Sigmoid colon (tissue), 7 donors: Measurements from ENCODE around the gene STON1. TPM values are rescaled to one million over a fixed set of nuclear protein-coding genes. Genes with fewer than 3 reads are reported as not detected.

Experiments
- DNase-seq: peaks from one replicate; pipeline ENCODE4 v3.0.0-alpha.2; 2019
- H3K27ac ChIP-seq, 4 donors: fragments of 200-600 bp; sonication (generic); one replicate each; pipeline ENCODE4 v1.5.1; 2016 to 2019; ENCODE audit warnings: mild to moderate bottlenecking in 1 of 4
- H3K27me3 ChIP-seq, 3 donors: fragments of 200-600 bp; sonication (generic); one replicate each; pipeline ENCODE4 v1.5.1; 2019; ENCODE audit warnings: mild to moderate bottlenecking in 1 of 3
- H3K36me3 ChIP-seq, 4 donors: fragments of 200-600 bp; sonication (generic); one replicate each; pipeline ENCODE4 v1.5.1; 2016 to 2019
- H3K4me1 ChIP-seq, 4 donors: fragments of 200-600 bp; sonication (generic); one replicate each; pipeline ENCODE4 v1.5.1; 2017 to 2019
- H3K4me3 ChIP-seq, 4 donors: fragments of 200-600 bp; sonication (generic); one replicate each; pipeline ENCODE4 v1.5.1; 2017 to 2019; ENCODE audit warnings: mild to moderate bottlenecking in 2 of 4, moderate library complexity in 1 of 4
- H3K9me3 ChIP-seq, 4 donors: fragments of 200-600 bp in 3 of 4; sonication (generic) in 3 of 4; one replicate each; pipeline versions ENCODE4 v1.5.1 to v1.6.1; 2013 to 2019
- CTCF ChIP-seq, 4 experiments: fragments of 450-650 bp in 3 of 4; fragments of 200-600 bp in 1 of 4; IDR thresholded peaks; one replicate each; pipeline ENCODE4 v1.5.1; 2016 to 2019; ENCODE audit warnings: antibody characterized with exemption in 4 of 4, mild to moderate bottlenecking in 3 of 4, moderate library complexity in 2 of 4
- EP300 ChIP-seq, 4 donors: sonication (generic); formaldehyde crosslinking; IDR thresholded peaks; one replicate each; pipeline ENCODE4 v1.6.1; 2017; ENCODE audit warnings: antibody characterized with exemption in 4 of 4
- POLR2A ChIP-seq, 2 donors: fragments of 450-650 bp; IDR thresholded peaks; one replicate each; pipeline ENCODE4 v1.6.1; 2016; ENCODE audit warnings: antibody characterized with exemption in 2 of 2, mild to moderate bottlenecking in 2 of 2, moderate library complexity in 2 of 2
- POLR2AphosphoS5 ChIP-seq, 4 donors: sonication (generic); formaldehyde crosslinking; IDR thresholded peaks; one replicate each; pipeline ENCODE4 v1.6.1; 2017; ENCODE audit warnings: antibody characterized with exemption in 4 of 4
- WGBS, 2 donors: extraction: QIAGEN DNeasy Blood & Tissue Kit; methylation state at CpG; one replicate each; pipeline ENCODE4 v1.1.7; 2013; 5-methylcytosine and 5-hydroxymethylcytosine counted together
- intact Hi-C: fragments of 100-400 bp; cut with DNase I; formaldehyde crosslinking; loops from one replicate; pipeline ENCODE4 v1.15.1; 2023
- polyA plus RNA-seq, 3 donors: library from polyadenylated mRNA; stranded (reverse); fragments of 200-250 nt; gene quantifications; one replicate each; pipeline ENCODE4 v1.2.3, GENCODE V29; 2013
- small RNA-seq, 3 donors: library from RNA; depleted of rRNA; stranded (forward); fragments of <200 nt; gene quantifications; one replicate each; pipeline ENCODE3, GENCODE V24; 2016
- total RNA-seq, 4 donors: library from RNA; depleted of rRNA; stranded (reverse); fragments of >200 nt; gene quantifications; one replicate each; pipeline ENCODE4 v1.1.0, GENCODE V29; 2016
- donor health status: healthy with polysubstance abuse.
- donor health status: Bipolar disorder and iron deficiency.
- donor health status: healthy.

The STON1 gene
- total and polyA plus RNA-seq, 7 donors: 1.8 to 218 (median 121) TPM

GRCh38 chr2:48624696-48625095 is 94.7 kb downstream of the STON1 start:
- H3K27me3 ChIP-seq: no peaks in the 10 kb centered on the region
- H3K27ac ChIP-seq: no peak overlapping the region
- no peaks in the 10 kb centered on the region for H3K36me3 ChIP-seq
- 84 to 85% methylated on average over 2 of the region's 2 CpGs for WGBS, 2 donors
- peaks cover 0 to 8% (median 0%) of the 10 kb centered on the region in 4 donors for H3K4me1 ChIP-seq
- peak in 3 of 4 donors; percentile 4 to 40 (median 29) for TF ChIP-seq POLR2AphosphoS5 (IDR thresholded peaks at IDR 0.05)
- no peak for TF ChIP-seq POLR2A (IDR thresholded peaks at IDR 0.05)
- intact Hi-C loops: no loop called here
- H3K9me3 ChIP-seq: peaks cover 0 to 6% (median 0%) of the 10 kb centered on the region in 4 donors
- DNase-seq: no peak
- no peak overlapping the region for H3K4me3 ChIP-seq

GRCh38 chr2:48626047-48626446 is 96.1 kb downstream of the STON1 start:
- Histone ChIP-seq H3K4me1 (no peaks in the 10 kb centered on the region), H3K4me3 (no peak overlapping the region), H3K27me3 (no peaks in the 10 kb centered on the region), H3K36me3 (no peaks in the 10 kb centered on the region), H3K9me3 (peaks cover 0 to 6% (median 0%) of the 10 kb centered on the region in 4 donors), H3K27ac (no peak overlapping the region)
- no peak for TF ChIP-seq POLR2AphosphoS5 (IDR thresholded peaks at IDR 0.05)
- TF ChIP-seq EP300 (IDR thresholded peaks at IDR 0.05): no peak
- no peak for TF ChIP-seq POLR2A (IDR thresholded peaks at IDR 0.05)
- TF ChIP-seq CTCF (IDR thresholded peaks at IDR 0.05): no peak
- intact Hi-C loops: no loop called here
- DNase-seq: no peak

DNA sequence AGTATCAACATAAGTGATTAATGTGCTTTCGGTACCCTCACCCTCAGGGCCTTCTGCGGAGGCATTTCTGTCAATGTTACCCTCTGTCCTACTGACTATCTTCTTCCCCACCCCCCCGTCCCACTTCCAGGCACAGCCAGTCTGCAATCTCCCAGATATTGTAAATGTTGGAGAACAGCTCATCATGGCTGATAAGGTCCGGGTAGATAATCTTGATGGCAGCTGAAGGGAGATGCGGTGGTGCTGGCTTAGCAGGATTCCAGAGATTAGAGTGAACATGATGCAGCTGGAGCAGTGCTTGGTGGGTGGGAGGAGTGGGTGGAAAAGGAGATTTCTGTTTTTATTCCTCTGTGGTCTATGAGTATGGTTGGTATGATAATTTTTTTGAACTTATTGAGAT is 103.2 kb downstream of the STON1 start:
- Histone ChIP-seq H3K36me3 (no peaks in the 10 kb centered on the region), H3K27me3 (no peaks in the 10 kb centered on the region), H3K27ac (no peak overlapping the region), H3K9me3 (peaks cover 0 to 2% (median 0%) of the 10 kb centered on the region in 4 donors), H3K4me3 (no peak overlapping the region), H3K4me1 (no peaks in the 10 kb centered on the region)
- intact Hi-C loops: no loop called here
- DNase-seq: no peak
- TF ChIP-seq POLR2AphosphoS5 (IDR thresholded peaks at IDR 0.05) (no peak), POLR2A (IDR thresholded peaks at IDR 0.05) (no peak), CTCF (IDR thresholded peaks at IDR 0.05) (no peak), EP300 (IDR thresholded peaks at IDR 0.05) (no peak)
- WGBS, 2 donors: 77 to 85% methylated on average over 5 of the region's 5 CpGs

DNA sequence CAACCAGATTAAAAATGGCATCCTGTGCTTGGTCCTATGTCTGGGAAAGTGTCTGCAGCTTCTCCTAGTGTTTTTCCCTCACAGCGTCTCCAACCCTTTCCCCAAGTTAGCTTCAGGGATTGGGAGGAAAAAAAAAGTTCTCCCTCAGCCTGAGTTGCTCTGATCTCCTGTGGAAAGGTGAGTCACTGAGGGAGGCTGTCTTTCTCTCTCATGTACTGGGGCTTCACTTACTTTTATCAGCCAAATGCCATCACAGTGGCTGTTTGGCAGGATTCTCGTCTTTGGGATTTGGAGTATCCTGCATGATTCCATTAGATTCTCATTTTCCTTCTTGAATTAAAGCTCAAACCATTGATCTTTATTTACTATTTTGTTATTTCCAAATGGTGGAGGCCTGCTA is 105.8 kb downstream of the STON1 start:
- H3K27ac ChIP-seq: no peak overlapping the region
- H3K4me1 ChIP-seq: no peaks in the 10 kb centered on the region
- no peaks in the 10 kb centered on the region for H3K36me3 ChIP-seq
- no peak for TF ChIP-seq POLR2AphosphoS5 (IDR thresholded peaks at IDR 0.05)
- TF ChIP-seq EP300 (IDR thresholded peaks at IDR 0.05): no peak
- no peak for TF ChIP-seq CTCF (IDR thresholded peaks at IDR 0.05)
- no peak for TF ChIP-seq POLR2A (IDR thresholded peaks at IDR 0.05)
- no peak overlapping the region for H3K4me3 ChIP-seq
- peaks cover 0 to 2% (median 0%) of the 10 kb centered on the region in 4 donors for H3K9me3 ChIP-seq
- DNase-seq: no peak
- no peaks in the 10 kb centered on the region for H3K27me3 ChIP-seq
- WGBS, 2 donors: 71 to 82% methylated on average over 2 of the region's 2 CpGs
- intact Hi-C loops: no loop called here

DNA sequence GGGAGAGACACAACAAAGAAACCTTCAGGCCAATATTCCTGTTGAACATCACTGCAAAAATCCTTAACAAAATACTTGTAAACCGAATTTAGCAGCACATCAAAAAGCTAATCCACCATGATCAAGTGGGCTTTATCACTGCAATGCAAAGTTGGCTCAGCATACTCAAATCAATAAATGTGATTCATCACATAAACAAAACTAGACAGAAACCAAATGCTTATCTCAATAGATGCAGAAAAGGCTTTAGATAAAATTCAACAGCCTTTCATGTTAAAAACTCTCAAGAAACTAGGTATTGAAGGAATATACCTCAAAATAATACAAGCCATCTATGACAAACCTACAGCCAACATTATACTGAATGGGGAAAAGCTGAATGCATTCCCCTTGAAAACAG is 108.3 kb downstream of the STON1 start:
- Histone ChIP-seq H3K4me3 (no peak overlapping the region), H3K27ac (no peak overlapping the region), H3K4me1 (no peaks in the 10 kb centered on the region), H3K27me3 (no peaks in the 10 kb centered on the region), H3K9me3 (peaks cover 0 to 2% (median 0%) of the 10 kb centered on the region in 4 donors), H3K36me3 (no peaks in the 10 kb centered on the region)
- DNase-seq: no peak
- intact Hi-C loops: no loop called here
- 38 to 57% methylated on average over 1 of the region's 1 CpG for WGBS, 2 donors
- TF ChIP-seq POLR2AphosphoS5 (IDR thresholded peaks at IDR 0.05): no peak
- TF ChIP-seq CTCF (IDR thresholded peaks at IDR 0.05): no peak
- TF ChIP-seq EP300 (IDR thresholded peaks at IDR 0.05): no peak
- TF ChIP-seq POLR2A (IDR thresholded peaks at IDR 0.05): no peak

Small RNAs within 50 kb of the gene (small RNA-seq; reads per million reads assigned to genes)
- gene RNU6-282P (0 reads per million in 3 donors), gene TPT1P11 (0 reads per million in 3 donors)

Other genes starting within 250 kb of the STON1 start
- 10 to 100 TPM; 14.1 to 24.6 (median 17.8) TPM for gene FOXN2, start 215.5 kb upstream of the STON1 start, total RNA-seq
- gene FOXN2, start 215.5 kb upstream of the STON1 start, polyA plus RNA-seq: 1 to 10 TPM; 4.8 to 8.2 (median 5.3) TPM
- 10 to 100 TPM; 34.4 to 79.2 (median 51.6) TPM for gene PPP1R21, start 89.4 kb upstream of the STON1 start, total RNA-seq
- gene PPP1R21, start 89.4 kb upstream of the STON1 start, polyA plus RNA-seq: 10 to 100 TPM; 16.5 to 27.0 (median 16.9) TPM
- 100 to 1,000 TPM in 1 of 4 donors, 10 to 100 TPM in 3; 21.8 to 105 (median 50.1) TPM for gene GTF2A1L, start 87.7 kb downstream of the STON1 start, total RNA-seq
- 1 to 10 TPM in 1 of 3 donors, under 1 TPM in 1, not detected in 1; 0.66 to 3.0 TPM for gene GTF2A1L, start 87.7 kb downstream of the STON1 start, polyA plus RNA-seq
- not detected for gene LHCGR, start 225.6 kb downstream of the STON1 start, total RNA-seq
- not detected for gene LHCGR, start 225.6 kb downstream of the STON1 start, polyA plus RNA-seq